ENCODE measurements around the gene DEPDC5.
"Not testable (repeated sequence)": the region's sequence is repeated elsewhere in the genome, so short reads cannot be mapped to it uniquely, and the experiment has no call there.

DEPDC5 gene

DNA sequence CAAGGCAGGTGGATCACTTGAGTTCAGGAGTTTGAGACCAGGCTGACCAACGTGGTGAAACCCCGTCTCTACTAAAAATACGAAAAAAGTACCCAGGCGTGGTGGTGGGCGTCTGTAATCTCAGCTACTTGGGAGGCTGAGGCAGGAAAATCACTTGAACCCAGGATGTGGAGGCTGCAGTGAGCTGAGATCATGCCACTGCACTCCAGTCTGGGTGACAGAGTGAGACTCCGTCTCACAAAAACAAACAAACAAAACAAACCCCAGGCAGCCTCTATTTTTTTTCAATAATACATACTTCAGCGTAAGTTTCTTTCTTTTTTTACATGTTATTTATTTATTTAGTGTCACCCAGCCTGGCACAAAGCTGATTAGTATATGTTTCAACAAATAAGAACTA, 60.1 kb downstream of the DEPDC5 start:
- in situ Hi-C loops (cut with MboI; ENCODE audit: low sequenced_read_pairs): not testable (repeated sequence)

GRCh38 chr22:31814942-31815341, 61.1 kb downstream of the DEPDC5 start:
- in situ Hi-C loops (cut with MboI; ENCODE audit: low sequenced_read_pairs): no loop called here

DNA sequence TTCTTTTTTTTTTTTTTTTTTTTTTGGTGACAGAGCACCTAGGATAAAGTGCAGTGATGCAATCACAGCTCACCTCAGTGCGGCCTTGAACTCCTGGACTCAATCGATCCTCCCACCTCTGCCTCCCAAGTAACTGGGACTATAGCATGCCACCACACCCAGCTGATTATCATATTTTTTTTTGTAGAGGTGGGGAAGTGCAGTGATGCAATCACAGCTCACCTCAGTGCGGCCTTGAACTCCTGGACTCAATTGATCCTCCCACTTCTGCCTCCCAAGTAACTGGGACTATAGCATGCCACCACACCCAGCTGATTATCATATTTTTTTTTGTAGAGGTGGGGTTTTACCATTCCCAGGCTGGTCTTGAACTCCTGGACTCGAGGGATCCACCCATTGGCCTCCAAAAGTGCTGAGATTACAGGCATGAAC, 61.6 kb downstream of the DEPDC5 start:
- in situ Hi-C loops (cut with MboI; ENCODE audit: low sequenced_read_pairs): not testable (repeated sequence)

DNA sequence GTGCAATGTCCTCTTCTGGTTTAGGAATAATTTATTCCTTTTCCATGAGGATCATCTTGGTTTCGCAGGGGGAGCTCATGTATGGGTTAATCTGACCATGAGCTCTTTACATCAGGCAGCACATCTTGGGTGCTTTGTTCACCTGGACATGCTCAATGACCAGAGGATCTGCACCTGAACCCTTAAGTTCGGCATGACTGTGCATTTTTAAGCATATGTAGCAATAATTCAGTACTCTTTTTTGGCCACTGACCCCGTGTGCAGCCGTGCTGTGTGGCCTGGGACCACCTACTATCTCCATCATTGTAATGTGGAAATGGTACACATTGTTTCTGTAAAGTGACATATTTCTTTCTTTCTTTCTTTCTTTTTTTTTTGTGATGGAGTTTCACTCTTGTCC, 62.9 kb downstream of the DEPDC5 start:
- in situ Hi-C loops (cut with MboI; ENCODE audit: low sequenced_read_pairs): no loop called here

DNA sequence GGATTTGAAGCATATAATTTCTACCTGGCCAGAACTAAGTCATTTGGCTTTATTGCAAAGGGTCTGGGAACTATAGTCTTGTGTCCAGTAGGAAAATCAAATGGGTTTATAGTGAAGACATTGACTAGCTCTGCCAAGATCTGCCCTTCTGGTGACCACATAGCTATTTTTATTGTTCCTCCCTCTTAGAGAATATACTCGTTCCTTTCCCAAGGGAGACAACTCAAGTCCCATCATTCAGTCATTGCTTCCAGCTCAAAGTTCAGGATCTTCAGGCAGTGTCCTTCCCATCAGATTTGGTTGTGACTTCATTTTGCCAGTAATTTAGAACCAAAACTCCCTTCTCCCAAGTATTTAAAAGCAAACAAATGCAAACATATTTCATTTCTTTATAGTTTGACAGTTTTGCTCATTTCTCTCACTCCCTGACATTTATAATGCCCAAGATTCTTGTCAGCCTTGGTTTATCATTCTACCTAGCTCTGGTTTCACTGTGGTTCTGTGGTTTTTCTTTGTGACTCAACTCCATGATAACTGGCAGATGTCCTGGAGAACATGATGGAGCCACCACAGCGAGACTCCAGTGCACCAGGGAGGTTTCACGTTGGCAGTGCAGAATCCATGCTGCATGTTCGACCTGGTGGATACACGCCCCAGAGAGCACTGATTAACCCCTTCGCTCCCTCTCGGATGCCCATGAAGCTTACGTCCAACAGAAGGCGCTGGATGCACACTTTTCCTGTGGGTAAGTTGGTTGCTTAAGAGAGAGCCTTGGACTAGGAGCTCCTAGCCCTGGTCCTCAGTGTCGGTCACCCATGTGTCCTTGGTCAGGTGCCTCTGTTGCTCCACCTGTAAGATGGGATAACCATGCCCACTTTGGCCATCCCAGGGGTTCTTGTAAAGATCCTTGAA, 64.9 kb downstream of the DEPDC5 start:
- in situ Hi-C loops (cut with MboI; ENCODE audit: low sequenced_read_pairs): no loop called here

GRCh38 chr22:31820655-31821054, 66.8 kb downstream of the DEPDC5 start:
- in situ Hi-C loops (cut with MboI; ENCODE audit: low sequenced_read_pairs): no loop called here

DNA sequence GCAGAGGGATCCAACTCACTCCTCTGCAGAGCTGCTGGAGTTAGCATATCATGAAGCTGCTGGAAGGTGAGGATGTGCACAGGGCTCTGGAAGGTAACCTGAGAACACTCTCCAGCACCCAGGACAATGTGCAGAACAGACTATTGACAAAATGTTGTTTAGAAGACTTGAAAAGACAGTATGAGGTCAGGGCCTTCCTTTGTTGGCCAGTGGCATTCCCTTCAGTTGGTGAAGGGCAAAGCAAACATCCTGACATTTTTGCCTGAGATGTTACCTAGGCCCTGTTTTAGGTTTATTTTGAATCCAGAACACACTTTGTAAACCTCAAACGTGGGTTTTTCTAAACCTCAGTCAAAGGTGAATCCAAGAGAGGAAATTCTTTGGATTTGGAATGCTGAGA, 67.8 kb downstream of the DEPDC5 start:
- in situ Hi-C loops (cut with MboI; ENCODE audit: low sequenced_read_pairs): no loop called here

- in situ Hi-C loops (cut with MboI; ENCODE audit: low sequenced_read_pairs): no loop called here
These were observed 68.7 kb downstream of the DEPDC5 start for GRCh38 chr22:31822523-31822922.

DNA sequence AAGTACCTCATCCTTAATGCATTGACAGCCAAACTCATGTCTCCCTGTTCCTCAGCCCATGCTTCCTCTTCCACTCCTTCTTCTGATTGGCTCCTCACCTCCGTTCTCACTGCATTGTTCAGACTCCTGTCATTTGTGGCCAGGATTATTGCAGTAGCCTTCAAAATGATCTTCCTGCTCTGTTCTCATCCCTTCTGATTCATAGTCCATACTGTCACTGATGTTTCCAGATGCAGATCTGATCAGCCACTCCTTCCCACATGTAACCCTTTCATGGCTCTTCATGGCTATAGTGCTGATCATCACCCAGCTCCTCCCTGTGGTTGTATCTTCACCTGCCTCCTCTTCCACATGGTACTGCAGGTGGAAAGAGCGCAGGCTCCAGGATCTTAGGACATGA, 71.7 kb downstream of the DEPDC5 start:
- in situ Hi-C loops (cut with MboI; ENCODE audit: low sequenced_read_pairs): no loop called here

- in situ Hi-C loops (cut with MboI; ENCODE audit: low sequenced_read_pairs): no loop called here
These were observed 72.6 kb downstream of the DEPDC5 start for GRCh38 chr22:31826443-31826842.

DNA sequence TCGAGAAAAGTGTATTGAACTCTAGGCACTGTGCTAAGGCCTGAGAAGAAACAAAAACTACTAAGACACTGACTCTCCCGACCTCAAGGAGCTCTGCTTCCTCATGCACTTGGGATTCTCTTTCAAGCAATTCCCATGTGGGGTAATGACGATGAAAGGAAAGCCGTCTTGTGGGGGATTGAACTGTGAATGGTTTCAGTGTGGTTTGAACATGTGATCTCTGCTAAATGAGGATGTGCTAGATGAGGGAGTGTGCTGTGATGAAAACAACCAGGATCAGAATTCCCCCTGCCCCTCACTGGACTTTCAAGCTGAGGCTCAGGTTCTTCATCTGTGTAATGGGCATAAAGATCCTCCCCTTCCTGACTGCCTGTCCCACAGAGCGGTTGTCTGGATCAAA, 74.9 kb downstream of the DEPDC5 start:
- in situ Hi-C loops (cut with MboI; ENCODE audit: low sequenced_read_pairs): no loop called here

DNA sequence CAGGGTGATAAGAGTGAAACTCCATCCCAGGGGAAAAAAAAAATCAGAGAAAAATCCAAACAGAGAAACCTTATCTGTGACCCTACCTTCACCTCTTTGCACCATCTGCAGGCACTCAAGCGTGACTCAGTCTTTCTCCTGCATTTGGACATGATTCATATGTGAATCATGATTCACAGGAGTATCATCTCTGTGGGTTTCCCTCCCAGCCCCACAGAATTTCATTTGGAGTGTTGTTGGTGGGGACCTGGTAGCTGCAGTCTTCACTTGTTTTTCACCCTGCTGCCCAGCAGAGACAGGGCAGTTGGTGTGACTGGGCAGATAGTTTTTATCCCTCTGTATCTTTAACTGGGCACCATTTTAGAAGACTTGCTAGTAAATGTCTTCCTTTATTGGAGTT, 75.7 kb downstream of the DEPDC5 start:
- in situ Hi-C loops (cut with MboI; ENCODE audit: low sequenced_read_pairs): no loop called here

- in situ Hi-C loops (cut with MboI; ENCODE audit: low sequenced_read_pairs): no loop called here
These were observed 76.9 kb downstream of the DEPDC5 start for GRCh38 chr22:31830721-31831070.

GRCh38 chr22:31833930-31834329, 80.1 kb downstream of the DEPDC5 start:
- in situ Hi-C loops (cut with MboI; ENCODE audit: low sequenced_read_pairs): no loop called here

GRCh38 chr22:31836010-31836409, 82.2 kb downstream of the DEPDC5 start:
- in situ Hi-C loops (cut with MboI; ENCODE audit: low sequenced_read_pairs): no loop called here

- in situ Hi-C loops (cut with MboI; ENCODE audit: low sequenced_read_pairs): no loop called here
These were observed 85.1 kb downstream of the DEPDC5 start for GRCh38 chr22:31838917-31839316.

GRCh38 chr22:31839986-31840385, 86.2 kb downstream of the DEPDC5 start:
- in situ Hi-C loops (cut with MboI; ENCODE audit: low sequenced_read_pairs): no loop called here

DNA sequence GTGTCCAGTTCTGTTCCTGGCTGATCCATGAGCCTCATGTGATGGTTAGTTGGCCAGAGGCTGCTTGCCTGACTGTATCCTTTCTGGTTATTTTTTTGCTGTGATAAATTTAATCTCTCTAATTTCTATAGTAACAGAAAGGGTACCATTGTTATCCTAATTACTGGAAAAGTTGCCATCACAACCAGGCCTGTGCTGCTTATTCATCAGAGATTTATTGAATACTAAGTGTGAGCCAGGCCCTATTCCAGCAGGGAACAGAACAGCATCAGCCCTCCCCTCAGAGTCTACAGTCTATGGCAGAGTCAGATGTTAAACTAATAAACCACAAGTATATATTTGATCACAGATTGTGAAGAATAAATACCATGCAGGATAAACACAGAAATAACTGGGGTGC, 86.8 kb downstream of the DEPDC5 start:
- in situ Hi-C loops (cut with MboI; ENCODE audit: low sequenced_read_pairs): no loop called here

- in situ Hi-C loops (cut with MboI; ENCODE audit: low sequenced_read_pairs): no loop called here
These were observed 87.4 kb downstream of the DEPDC5 start for GRCh38 chr22:31841078-31841827.

GRCh38 chr22:31843526-31843925, 89.7 kb downstream of the DEPDC5 start:
- in situ Hi-C loops (cut with MboI; ENCODE audit: low sequenced_read_pairs): no loop called here

DNA sequence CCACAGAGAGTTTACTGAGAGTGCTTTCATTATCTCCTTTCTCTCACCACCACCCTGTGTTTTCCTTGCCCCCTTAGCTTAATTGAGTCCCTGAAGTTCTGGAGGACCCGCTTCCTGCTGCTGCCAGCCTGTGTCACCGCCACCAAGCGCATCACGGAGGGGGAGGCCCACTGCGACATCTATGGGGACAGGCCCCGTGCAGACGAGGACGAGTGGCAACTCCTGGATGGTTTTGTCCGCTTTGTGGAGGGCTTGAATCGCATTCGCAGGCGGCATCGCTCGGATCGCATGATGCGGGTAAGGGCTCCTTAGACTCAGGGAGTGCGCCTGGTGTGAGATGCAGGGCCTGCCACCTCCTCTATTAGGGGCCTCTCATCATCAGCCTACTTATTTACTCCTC, 91.1 kb downstream of the DEPDC5 start:
- in situ Hi-C loops (cut with MboI; ENCODE audit: low sequenced_read_pairs): no loop called here
